ENCODE data around the gene ST6GAL1. TPM values are rescaled to one million over a fixed set of nuclear protein-coding genes. Genes with fewer than 3 reads are reported as not detected.
"Not testable (repeated sequence)": the region's sequence is repeated elsewhere in the genome, so short reads cannot be mapped to it uniquely, and the experiment has no call there.

Gene ST6GAL1
- total and polyA plus RNA-seq, 8 donors, result 3.8 to 31.0 (median 13.5) TPM

GRCh38 chr3:187022403-187023029 lies 92.2 kb downstream of the ST6GAL1 start:
- Histone ChIP-seq H3K4me1 (peaks cover 0 to 19% (median 5%) of the 10 kb centered on the region in 4 donors), H3K4me3 (no peak overlapping the region), H3K36me3 (no peaks in the 10 kb centered on the region), H3K9me3 (peaks cover 0 to 4% (median 0%) of the 10 kb centered on the region in 4 donors), H3K27me3 (no peaks in the 10 kb centered on the region), H3K27ac (no peak overlapping the region)
- TF ChIP-seq POLR2A (IDR thresholded peaks at IDR 0.05), result no peak
- TF ChIP-seq EP300 (IDR thresholded peaks at IDR 0.05), result no peak
- no peak for TF ChIP-seq POLR2AphosphoS5 (IDR thresholded peaks at IDR 0.05)
- TF ChIP-seq CTCF (IDR thresholded peaks at IDR 0.05), result no peak
- WGBS, 5 donors, result 87 to 96% (median 93%) methylated on average over 3 of the region's 3 CpGs
- intact Hi-C loops (cut with DNase I; ENCODE audit: low total_unique reads), result no loop called here
- no peak for DNase-seq

- H3K36me3 ChIP-seq; H3K4me3 ChIP-seq; H3K27me3 ChIP-seq; H3K27ac ChIP-seq; DNase-seq; intact Hi-C loops (cut with DNase I; ENCODE audit: low total_unique reads); H3K9me3 ChIP-seq: not testable (repeated sequence)
- peaks cover 0 to 19% (median 5%) of the 10 kb centered on the region in 4 donors for H3K4me1 ChIP-seq
- 48 to 100% (median 93%) methylated on average over 2 of the region's 2 CpGs for WGBS, 5 donors
These were observed 93.0 kb downstream of the ST6GAL1 start for GRCh38 chr3:187023340-187023739.

- Histone ChIP-seq H3K27me3 (no peaks in the 10 kb centered on the region), H3K9me3 (peaks cover 0 to 4% (median 0%) of the 10 kb centered on the region in 4 donors), H3K36me3 (no peaks in the 10 kb centered on the region), H3K4me3 (no peak overlapping the region), H3K4me1 (peaks cover 0 to 23% (median 7%) of the 10 kb centered on the region in 4 donors), H3K27ac (peak overlapping the region in 1 of 5 donors; percentile 60)
- 73 to 84% (median 78%) methylated on average over 10 of the region's 10 CpGs for WGBS, 5 donors
- intact Hi-C loops (cut with DNase I; ENCODE audit: low total_unique reads), result no loop called here
- no peak for DNase-seq
- TF ChIP-seq CTCF (IDR thresholded peaks at IDR 0.05) (no peak), EP300 (IDR thresholded peaks at IDR 0.05) (no peak), POLR2AphosphoS5 (IDR thresholded peaks at IDR 0.05) (no peak), POLR2A (IDR thresholded peaks at IDR 0.05) (no peak)
These were observed 94.4 kb downstream of the ST6GAL1 start for GRCh38 chr3:187024536-187025226.

GRCh38 chr3:187025254-187025655 lies 94.9 kb downstream of the ST6GAL1 start:
- Histone ChIP-seq H3K4me3 (no peak overlapping the region), H3K4me1 (peaks cover 0 to 25% (median 8%) of the 10 kb centered on the region in 4 donors), H3K27ac (peak overlapping the region in 2 of 5 donors; percentile 4 to 60), H3K36me3 (no peaks in the 10 kb centered on the region), H3K27me3 (no peaks in the 10 kb centered on the region), H3K9me3 (peaks cover 0 to 4% (median 0%) of the 10 kb centered on the region in 4 donors)
- DNase-seq, result peak in 1 of 2 donors; percentile 46
- 78 to 89% (median 82%) methylated on average over 6 of the region's 6 CpGs for WGBS, 5 donors
- no peak for TF ChIP-seq POLR2A (IDR thresholded peaks at IDR 0.05)
- no peak for TF ChIP-seq EP300 (IDR thresholded peaks at IDR 0.05)
- TF ChIP-seq CTCF (IDR thresholded peaks at IDR 0.05), result no peak
- TF ChIP-seq POLR2AphosphoS5 (IDR thresholded peaks at IDR 0.05), result no peak
- intact Hi-C loops (cut with DNase I; ENCODE audit: low total_unique reads), result no loop called here

Measured in stomach (tissue), 9 donors.